ENCODE data around the gene YTHDC1. TPM values are rescaled to one million over a fixed set of nuclear protein-coding genes. Genes with fewer than 3 reads are reported as not detected.

The YTHDC1 gene
- polyA plus RNA-seq, 2 of the 4 experiments (the other 2 are of a cell fraction), result 47.0 to 53.4 TPM

GRCh38 chr4:68361146-68361589, 11.3 kb upstream of the YTHDC1 start:
- TF ChIP-seq ZC3H11A (IDR thresholded peaks at IDR 0.05), result no peak
- TF ChIP-seq HOXB13 (CRISPR knock-in tag; IDR thresholded peaks at IDR 0.05; ENCODE audit: low read depth), result no peak
- no peak for TF ChIP-seq HDAC2 (IDR thresholded peaks at IDR 0.05)
- peak; percentile 52 to 70 for TF ChIP-seq CEBPB (IDR thresholded peaks at IDR 0.05)
- no peak for TF ChIP-seq ATOH8 (CRISPR knock-in tag; IDR thresholded peaks at IDR 0.05; ENCODE audit: low read depth)
- TF ChIP-seq HEYL (CRISPR knock-in tag; IDR thresholded peaks at IDR 0.05), result no peak
- no peak for TF ChIP-seq NPAS2 (CRISPR knock-in tag; IDR thresholded peaks at IDR 0.05; ENCODE audit: borderline replicate concordance)
- no peak for TF ChIP-seq CHD4 (IDR thresholded peaks at IDR 0.05; ENCODE audit: borderline replicate concordance)
- no peak for TF ChIP-seq KDM1A (IDR thresholded peaks at IDR 0.05; ENCODE audit: low read depth)
- peak; percentile 50; the same call in 1 of the 2 replicates for TF ChIP-seq GATA3 (IDR thresholded peaks at IDR 0.05; ENCODE audit: borderline replicate concordance)
- no peak for TF ChIP-seq POLR2AphosphoS2 (conservative IDR thresholded peaks at IDR 0.05; ENCODE audit: low read length)
- TF ChIP-seq MAX (IDR thresholded peaks at IDR 0.05), result no peak
- no peak for TF ChIP-seq RNF2 (IDR thresholded peaks at IDR 0.05; ENCODE audit: borderline replicate concordance, low read depth)
- TF ChIP-seq ESRRA (IDR thresholded peaks at IDR 0.05; ENCODE audit: borderline replicate concordance, low read length), result no peak
- TF ChIP-seq SMC3 (IDR thresholded peaks at IDR 0.05), result no peak
- no peak for TF ChIP-seq FOXS1 (CRISPR knock-in tag; IDR thresholded peaks at IDR 0.05)
- TF ChIP-seq NR3C1 (IDR thresholded peaks at IDR 0.05), result no peak
- DNase-seq (ENCODE audit: low read depth in 1 of 2, low spot score in 1 of 2) (peak in 1 of 2 experiments; percentile 54), ATAC-seq (peak; percentile 48 to 81; a peak in 5 of 6 replicates), FAIRE-seq (no peak)
- H3K27ac ChIP-seq, result peak overlapping the region; percentile 67 to 72
- H3K4me2 ChIP-seq, result peak overlapping the region; percentile 64
- H3K4me1 ChIP-seq, result peaks cover 17% of the 10 kb centered on the region; the same call in 2 of the 3 replicates
- ChIA-PET POLR2A (no interaction called here), CTCF (interaction anchor here (1.2 kb wide), 1 partner anchor 15 kb away, joined by 3 read pairs; no protein-coding TSS in a partner anchor)
- H3K4me3 ChIP-seq, result no peak overlapping the region
- 0 out of 3 replicates have a peak, but pooled peaks cover 3% of the 10 kb centered on the region for H3K9me3 ChIP-seq
- WGBS (ENCODE audit: missing lambda C conversion rate), result 13% methylated on average over 3 of the region's 3 CpGs

- 0 out of 3 replicates have a peak, but pooled peaks cover 3% of the 10 kb centered on the region for H3K9me3 ChIP-seq
- CTCF ChIA-PET, result interaction anchor here (1.2 kb wide), 1 partner anchor 16 kb away, joined by 3 read pairs; no protein-coding TSS in a partner anchor
- H3K4me1 ChIP-seq, result peaks cover 17% of the 10 kb centered on the region; the same call in 2 of the 3 replicates
- DNase-seq (ENCODE audit: low read depth in 1 of 2, low spot score in 1 of 2) (no peak), FAIRE-seq (no peak), ATAC-seq (no peak)
- POLR2A ChIA-PET, result no interaction called here
- WGBS (ENCODE audit: missing lambda C conversion rate), result 66% methylated on average over 4 of the region's 4 CpGs
- peak overlapping the region; percentile 67 to 72; a peak in 4 of 6 replicates for H3K27ac ChIP-seq
- peak overlapping the region; percentile 64; the same call in 2 of the 3 replicates for H3K4me2 ChIP-seq
- no peak overlapping the region for H3K4me3 ChIP-seq
- TF ChIP-seq RFX5 (IDR thresholded peaks at IDR 0.05) (no peak), POLR2AphosphoS2 (conservative IDR thresholded peaks at IDR 0.05; ENCODE audit: low read length) (no peak), GATA3 (IDR thresholded peaks at IDR 0.05; ENCODE audit: borderline replicate concordance) (no peak), FOXS1 (CRISPR knock-in tag; IDR thresholded peaks at IDR 0.05) (no peak), PBX3 (IDR thresholded peaks at IDR 0.05) (no peak), TFCP2L1 (CRISPR knock-in tag; IDR thresholded peaks at IDR 0.05) (no peak), EHF (CRISPR knock-in tag; IDR thresholded peaks at IDR 0.05) (no peak), NPAS2 (CRISPR knock-in tag; IDR thresholded peaks at IDR 0.05; ENCODE audit: borderline replicate concordance) (no peak), HMGXB4 (CRISPR knock-in tag; IDR thresholded peaks at IDR 0.05; ENCODE audit: borderline replicate concordance) (no peak), HOXA7 (CRISPR knock-in tag; IDR thresholded peaks at IDR 0.05) (no peak), MAX (IDR thresholded peaks at IDR 0.05) (no peak), ESRRA (IDR thresholded peaks at IDR 0.05; ENCODE audit: borderline replicate concordance, low read length) (no peak), ELK1 (IDR thresholded peaks at IDR 0.05; ENCODE audit: low read depth, low read length) (no peak)
These were observed 10.5 kb upstream of the YTHDC1 start for GRCh38 chr4:68360231-68360968.
